HepG2 (cell line): ENCODE results near the gene SPATA33. TPM values are rescaled to one million over a fixed set of nuclear protein-coding genes. Genes with fewer than 3 reads are reported as not detected.

ENCODE experiments used
- AGO1 ChIP-seq: fragments of 200-400 bp; formaldehyde crosslinking; IDR thresholded peaks from 2 replicates; pipeline ENCODE4 v1.6.1; 2017; ENCODE audit warnings: mild to moderate bottlenecking, low read depth, low read length, moderate library complexity; ENCODE audit not compliant: poor library complexity, severe bottlenecking
- ATF7 ChIP-seq, 2 experiments: fragments of 450-650 bp in 1 of 2; sonication (generic) in 1 of 2; formaldehyde crosslinking in 1 of 2; IDR thresholded peaks; 2 replicates each; pipeline versions ENCODE4 v1.4.0 to v1.6.1; 2016 to 2020; ENCODE audit warnings: antibody characterized with exemption in 1 of 2, mild to moderate bottlenecking in 1 of 2, missing genetic modification reagents in 1 of 2
- DZIP1 ChIP-seq: sonication (generic); formaldehyde crosslinking; IDR thresholded peaks from 2 replicates; pipeline ENCODE4 v1.5.0; 2020; ENCODE audit warnings: mild to moderate bottlenecking, missing genetic modification reagents
- EZH2 ChIP-seq: conservative IDR thresholded peaks from 2 replicates; pipeline ENCODE4 v1.6.1; 2012; ENCODE audit warnings: mild to moderate bottlenecking, low read depth, low read length, moderate library complexity
- HMGXB4 ChIP-seq, 2 experiments: sonication (generic) in 1 of 2; formaldehyde crosslinking in 1 of 2; IDR thresholded peaks; 2 replicates each; pipeline versions ENCODE4 v1.4.0 to v1.6.1; 2018 to 2020; ENCODE audit warnings: missing genetic modification reagents in 2 of 2, borderline replicate concordance in 1 of 2, low read depth in 1 of 2, mild to moderate bottlenecking in 1 of 2, missing biosample characterization in 1 of 2
- ISL2 ChIP-seq: sonication (generic); formaldehyde crosslinking; IDR thresholded peaks from 2 replicates; pipeline ENCODE4 v1.5.0; 2020; ENCODE audit warnings: missing genetic modification reagents
- KDM3A ChIP-seq: IDR thresholded peaks from 2 replicates; pipeline ENCODE4 v1.6.1; 2018; ENCODE audit warnings: low read depth, missing compliant biosample characterization
- KLF11 ChIP-seq: IDR thresholded peaks from 2 replicates; pipeline ENCODE4 v1.6.1; 2016; ENCODE audit warnings: missing compliant biosample characterization
- MBNL3 ChIP-seq: fragments of 250-450 bp; sonication (Bioruptor Pico); conservative IDR thresholded peaks from 2 replicates; pipeline ENCODE4 v1.8.0; 2022; ENCODE audit warnings: mild to moderate bottlenecking, inconsistent platforms
- SOX5 ChIP-seq: IDR thresholded peaks from 2 replicates; pipeline ENCODE4 v1.6.1; 2016; ENCODE audit warnings: borderline replicate concordance
- SOX6 ChIP-seq, 2 experiments: fragments of 450-650 bp in 1 of 2; sonication (generic) in 1 of 2; formaldehyde crosslinking in 1 of 2; IDR thresholded peaks; 2 replicates each; pipeline versions ENCODE4 v1.4.0 to v1.6.1; 2017 to 2020; ENCODE audit warnings: antibody characterized with exemption in 1 of 2, mild to moderate bottlenecking in 1 of 2, missing genetic modification reagents in 1 of 2
- TEAD2 ChIP-seq: sonication (generic); formaldehyde crosslinking; IDR thresholded peaks from 2 replicates; pipeline ENCODE4 v1.9.0; 2021; ENCODE audit warnings: missing genetic modification reagents
- THAP7 ChIP-seq: sonication (generic); formaldehyde crosslinking; IDR thresholded peaks from 2 replicates; pipeline ENCODE4 v1.8.1; 2023; ENCODE audit warnings: mild to moderate bottlenecking, missing genetic modification reagents
- XRCC5 ChIP-seq: fragments of 200-400 bp; formaldehyde crosslinking; optimal IDR thresholded peaks from 2 replicates; pipeline ENCODE3; 2017; ENCODE audit warnings: mild to moderate bottlenecking, low read length
- ZBTB2 ChIP-seq: sonication (generic); formaldehyde crosslinking; IDR thresholded peaks from 2 replicates; pipeline ENCODE4 v1.8.0; 2022; ENCODE audit warnings: low read depth, missing genetic modification reagents
- ZKSCAN1 ChIP-seq: fragments of 150-350 bp; IDR thresholded peaks from 2 replicates; pipeline ENCODE4 v1.6.1; 2014; ENCODE audit warnings: low read length
- ZNF180 ChIP-seq: sonication (generic); formaldehyde crosslinking; IDR thresholded peaks from 2 replicates; pipeline ENCODE4 v1.4.0; 2020; ENCODE audit warnings: low read depth, missing genetic modification reagents, borderline replicate concordance
- ZNF552 ChIP-seq: sonication (generic); formaldehyde crosslinking; IDR thresholded peaks from 2 replicates; pipeline ENCODE4 v1.9.0; 2022; ENCODE audit warnings: missing genetic modification reagents, mild to moderate bottlenecking, borderline replicate concordance
- ZNF619 ChIP-seq: sonication (generic); formaldehyde crosslinking; IDR thresholded peaks from 2 replicates; pipeline ENCODE4 v1.4.0; 2020; ENCODE audit warnings: mild to moderate bottlenecking, missing genetic modification reagents
- ZNF746 ChIP-seq: sonication (generic); formaldehyde crosslinking; IDR thresholded peaks from 2 replicates; pipeline ENCODE4 v1.8.0; 2022; ENCODE audit warnings: mild to moderate bottlenecking, missing genetic modification reagents
- ZNF781 ChIP-seq: sonication (generic); formaldehyde crosslinking; IDR thresholded peaks from 2 replicates; pipeline ENCODE4 v1.5.1; 2020; ENCODE audit warnings: borderline replicate concordance, mild to moderate bottlenecking, missing genetic modification reagents; ENCODE audit errors: not compliant biosample characterization
- polyA plus RNA-seq, 8 experiments: library from polyadenylated mRNA; depleted of rRNA in 3 of 8; stranded (reverse) in 7 of 8; unstranded in 1 of 8; fragments of >200 nt; fragmentation: Illumina TruSeq in 4 of 8; extraction: Trizol in 4 of 8; gene quantifications; 2 replicates each; pipeline versions ENCODE4 v1.2.1 to v1.2.3, GENCODE V29; 2011 to 2016; ENCODE audit warnings: low read depth in 4 of 8, missing spikeins in 1 of 8, mixed read lengths in 1 of 8; ENCODE audit not compliant: insufficient read depth in 1 of 8
- total RNA-seq, 5 experiments: library from RNA; depleted of rRNA; stranded (reverse); fragments of >200 nt; fragmentation: Illumina TruSeq; extraction: Trizol; gene quantifications; 2 replicates each; pipeline ENCODE4 v1.2.3, GENCODE V29; 2016; ENCODE audit warnings: low read depth in 1 of 5

The SPATA33 gene
- total and polyA plus RNA-seq, 2 of the 13 experiments (the other 11 are each of a cell fraction or from before 2014, with no cell fraction given): 5.7 to 11.0 TPM

GRCh38 chr16:89695086-89695874 lies 37.6 kb downstream of the SPATA33 start (continued):
- TF ChIP-seq KLF11 (CRISPR knock-in tag) (0 out of 2 replicates have a peak, but pooled peaks have one; percentile 26), SOX5 (no peak), ZBTB2 (CRISPR knock-in tag) (no peak), HMGXB4 (CRISPR knock-in tag; IDR thresholded peaks at IDR 0.05; ENCODE audit: borderline replicate concordance in 1 of 2, low read depth in 1 of 2) (0 out of 4 replicates have a peak, but pooled peaks of 1 of the 2 experiments have one; percentile 25), ZNF746 (no peak), ISL2 (CRISPR knock-in tag) (peak; percentile 5; the same call in 1 of the 2 replicates), XRCC5 (peak; percentile 33), ZNF781 (peak; percentile 32), SOX6 (IDR thresholded peaks at IDR 0.05) (no peak), SOX6 (CRISPR knock-in tag; IDR thresholded peaks at IDR 0.05) (peak; percentile 34; the same call in 1 of the 2 replicates), ZNF180 (0 out of 2 replicates have a peak, but pooled peaks have one; percentile 22), MBNL3 (CRISPR knock-in tag) (no peak), ZNF619 (0 out of 2 replicates have a peak, but pooled peaks have one; percentile 38), AGO1 (peak; percentile 97), ATF7 (IDR thresholded peaks at IDR 0.05) (no peak), ATF7 (CRISPR knock-in tag; IDR thresholded peaks at IDR 0.05) (0 out of 2 replicates have a peak, but pooled peaks have one; percentile 56), EZH2 (no peak), TEAD2 (CRISPR knock-in tag) (no peak), KDM3A (no peak; the same call in 1 of the 2 replicates), ZNF552 (CRISPR knock-in tag) (0 out of 2 replicates have a peak, but pooled peaks have one; percentile 39), DZIP1 (CRISPR knock-in tag) (peak; percentile 31; the same call in 1 of the 2 replicates), ZKSCAN1 (no peak), THAP7 (peak; percentile 29; the same call in 1 of the 2 replicates)
